Measurements from ENCODE around the gene HSD3B7.
A peak's percentile ranks its signal among the peaks of the same experiment; 100 is the strongest.
"Not testable (repeated sequence)": the region's sequence is repeated elsewhere in the genome, so short reads cannot be mapped to it uniquely, and the experiment has no call there.

HSD3B7 gene

DNA sequence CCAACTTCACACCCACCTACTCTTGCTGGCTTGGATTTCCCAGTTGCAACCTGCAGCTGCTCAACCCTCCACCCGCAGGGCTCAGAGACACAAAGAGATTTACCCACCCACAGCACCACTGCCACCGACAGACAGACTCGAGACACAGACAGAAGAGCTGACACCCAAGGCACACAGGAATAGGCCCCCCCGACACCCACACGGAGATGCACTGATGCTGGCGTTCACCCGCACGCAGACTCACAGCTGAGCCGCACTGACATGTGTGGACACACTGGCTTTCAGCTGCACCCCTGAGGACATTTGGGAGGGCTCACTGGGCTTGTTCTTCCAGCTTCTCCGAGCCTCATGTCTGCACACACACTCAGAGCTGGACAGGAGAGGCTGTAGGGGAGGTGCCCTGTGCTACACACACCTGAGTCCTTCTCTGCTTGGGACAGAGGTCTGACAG, 17.3 kb downstream of the HSD3B7 start:
- DNase-seq: no peak

DNA sequence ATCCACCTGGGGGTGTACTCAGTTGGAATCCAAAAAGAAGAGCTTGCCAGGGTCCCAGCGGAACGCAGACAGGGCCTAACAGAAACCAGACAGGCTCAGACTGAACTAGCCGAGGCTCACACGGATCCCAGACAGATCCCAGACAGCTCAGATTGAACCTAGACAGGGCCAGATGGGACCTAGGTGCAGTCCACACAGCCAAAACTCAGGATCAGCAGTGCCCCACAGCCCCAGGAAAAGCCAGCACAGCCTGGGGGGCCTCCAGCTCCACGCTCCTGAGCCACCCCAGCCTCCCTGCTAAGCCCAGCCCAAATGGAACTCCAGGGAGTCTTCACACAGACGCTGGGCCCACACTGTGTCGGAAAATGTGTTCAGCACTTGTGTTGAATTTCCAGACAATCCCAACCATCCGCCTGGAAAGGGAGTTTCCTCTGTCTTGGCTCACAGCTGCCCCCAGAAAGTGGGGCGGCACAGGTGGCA, 17.9 kb downstream of the HSD3B7 start:
- no peak for DNase-seq

DNA sequence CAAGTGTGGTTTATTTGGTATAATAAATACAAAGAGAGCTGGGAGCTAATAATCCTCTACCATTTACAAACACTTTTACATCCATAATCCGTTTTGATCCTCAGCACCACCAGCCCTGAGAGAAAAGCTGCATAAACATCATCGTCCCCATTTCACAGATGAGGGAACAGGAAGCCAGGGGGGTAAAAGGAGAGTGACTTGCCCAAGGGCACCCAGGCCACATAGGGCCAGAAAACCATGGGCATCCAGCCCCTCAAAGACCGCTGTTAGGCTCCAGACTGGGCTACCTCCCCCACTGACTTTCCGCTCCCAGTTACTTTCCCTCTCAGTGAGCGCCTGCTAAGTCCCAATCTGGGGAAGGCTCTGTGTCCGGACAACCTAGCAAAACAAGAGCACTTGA, 18.7 kb downstream of the HSD3B7 start:
- no peak for DNase-seq

DNA sequence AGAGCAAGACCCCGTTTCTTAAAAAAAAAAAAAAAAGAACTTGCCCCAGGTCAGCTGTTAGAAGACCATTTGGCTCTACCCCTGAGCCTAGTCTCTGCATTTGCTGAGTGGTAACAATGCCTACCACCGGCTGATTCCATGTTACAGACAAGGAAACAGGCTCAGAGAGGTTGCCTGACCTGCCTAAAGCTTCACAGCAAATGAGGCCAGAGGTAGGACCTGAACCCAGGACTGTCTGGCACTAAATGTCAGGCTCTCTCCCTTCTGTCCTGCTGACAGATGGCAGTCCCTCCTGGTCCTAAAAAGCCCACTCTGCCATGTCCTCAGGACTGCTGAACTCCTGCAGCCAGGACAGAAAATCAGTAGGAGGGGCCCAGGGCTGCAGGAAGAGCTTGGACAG, 19.7 kb downstream of the HSD3B7 start:
- DNase-seq: no peak

DNA sequence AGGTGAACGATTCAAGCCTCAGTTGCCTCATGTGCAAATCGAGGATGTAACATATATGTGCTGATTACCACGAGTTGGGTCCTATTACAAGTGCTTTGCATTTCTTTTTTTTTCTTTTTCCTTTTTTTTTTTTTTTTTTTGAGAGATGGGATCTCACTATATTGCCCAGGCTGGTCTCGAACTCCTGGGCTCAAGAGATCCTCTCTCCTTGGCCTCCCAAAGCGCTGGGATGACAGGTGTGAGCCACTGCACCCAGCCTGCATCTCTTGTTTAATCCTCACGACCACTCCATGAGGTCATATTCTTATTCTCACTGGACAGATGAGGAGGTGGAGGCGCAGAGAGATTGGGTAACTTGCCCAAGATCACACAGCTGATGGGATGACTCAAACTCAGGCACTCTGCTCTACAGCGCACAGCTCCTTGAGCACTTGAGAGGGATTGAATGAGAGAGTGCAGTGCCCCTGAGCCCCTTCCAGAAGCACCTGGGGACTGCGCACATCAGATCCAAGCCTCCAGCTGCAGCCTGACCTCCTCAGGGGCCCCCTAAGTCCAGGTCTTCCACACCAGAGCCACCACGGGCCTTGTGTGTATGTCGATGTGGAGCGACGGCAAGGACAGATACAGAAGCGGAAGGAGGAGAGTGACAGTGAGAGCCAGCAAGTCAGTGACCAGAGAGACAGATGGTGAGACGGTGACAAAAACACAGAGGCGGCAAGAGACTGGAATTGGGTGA, 20.5 kb downstream of the HSD3B7 start:
- no peak for DNase-seq

DNA sequence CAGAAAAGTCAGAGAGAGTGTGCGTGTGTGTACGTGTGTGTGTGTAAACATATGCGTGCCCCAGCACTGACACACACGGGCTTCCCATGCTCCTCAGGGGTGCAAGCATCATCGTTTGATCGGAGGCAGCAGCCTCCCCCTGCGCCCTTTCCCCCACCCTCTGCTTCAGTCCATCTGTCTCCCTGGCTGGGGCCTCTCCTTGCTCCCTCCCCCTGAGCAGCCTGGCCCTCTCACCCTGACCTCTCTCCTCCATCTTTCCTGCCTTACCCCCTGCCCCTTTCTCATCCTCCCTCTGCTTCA, 21.0 kb downstream of the HSD3B7 start:
- no peak for DNase-seq

DNA sequence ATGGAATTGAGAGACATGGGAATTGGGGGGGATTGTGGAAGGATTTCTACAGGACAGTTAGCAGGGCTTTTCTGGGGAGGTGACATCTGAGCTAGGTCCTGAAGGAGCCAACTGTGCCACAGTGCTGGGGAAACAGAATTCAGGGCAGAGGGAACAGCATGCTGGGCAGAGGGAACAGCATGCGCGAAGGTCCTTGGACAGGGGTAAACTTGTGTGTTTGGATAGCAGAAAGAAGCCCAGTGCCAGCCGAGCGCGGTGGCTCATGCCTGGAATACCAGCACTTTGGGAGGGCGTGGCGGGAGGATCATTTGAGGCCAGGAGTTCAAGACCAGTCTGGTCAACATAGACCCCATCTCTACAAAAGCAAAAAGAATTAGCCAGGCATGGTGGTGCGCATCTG, 21.6 kb downstream of the HSD3B7 start:
- no peak for DNase-seq

DNA sequence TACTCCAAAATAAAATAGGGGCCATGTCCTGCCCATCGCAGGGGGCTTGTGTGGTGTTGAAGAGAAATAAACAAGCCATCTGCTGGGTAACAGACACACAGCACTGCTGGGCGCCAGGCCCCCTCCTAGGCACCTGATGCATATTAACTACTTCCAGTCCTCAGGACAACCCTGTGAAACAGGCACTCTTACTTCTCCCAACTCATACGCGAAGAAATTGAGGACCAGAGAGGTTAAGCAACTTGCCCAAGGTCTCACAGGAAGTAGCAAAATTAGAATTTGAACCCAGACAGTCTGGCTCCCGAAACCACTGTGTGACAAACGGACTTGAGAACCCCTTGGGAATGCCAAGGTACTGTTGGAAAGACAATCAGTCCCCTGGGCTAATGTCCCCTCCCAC, 22.7 kb downstream of the HSD3B7 start:
- DNase-seq: no peak

DNA sequence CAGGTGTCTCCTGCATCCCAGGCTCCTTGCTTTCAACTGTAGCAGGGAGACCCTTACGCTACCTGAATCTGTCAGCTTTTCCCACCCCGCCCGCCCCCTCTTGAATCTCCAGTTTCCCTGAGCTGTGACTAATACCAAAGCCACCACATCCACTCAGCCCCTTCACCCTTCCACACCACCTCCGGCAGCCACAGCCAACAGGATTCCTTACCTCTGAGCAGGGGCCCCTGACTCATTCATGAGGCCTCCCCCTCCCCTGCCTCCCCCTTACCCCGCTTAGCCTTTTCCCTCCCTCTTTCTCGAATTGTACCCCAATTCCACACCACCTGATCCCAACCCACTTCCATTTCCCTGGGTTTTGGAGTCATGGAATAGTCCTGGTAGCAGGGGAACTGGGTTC, 23.1 kb downstream of the HSD3B7 start:
- DNase-seq: no peak

DNA sequence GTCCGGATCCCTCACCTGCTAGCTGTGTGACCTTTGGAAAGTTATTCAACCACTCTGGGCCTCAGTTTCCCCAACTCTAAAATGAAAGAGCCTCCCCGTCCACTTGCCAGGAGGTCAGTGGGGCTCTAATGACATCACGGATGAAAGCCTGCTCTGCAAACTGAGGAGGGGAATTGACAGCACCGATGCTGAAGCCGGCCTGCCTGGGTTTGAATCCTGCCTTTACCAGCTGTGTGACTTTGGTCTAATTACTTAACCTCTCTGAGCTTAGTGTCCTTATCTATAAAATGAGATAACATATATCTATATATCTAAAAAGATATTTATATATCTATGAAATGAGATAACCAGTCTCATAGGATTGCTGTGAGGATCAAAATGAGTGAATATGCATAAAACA, 23.5 kb downstream of the HSD3B7 start:
- DNase-seq: no peak

DNA sequence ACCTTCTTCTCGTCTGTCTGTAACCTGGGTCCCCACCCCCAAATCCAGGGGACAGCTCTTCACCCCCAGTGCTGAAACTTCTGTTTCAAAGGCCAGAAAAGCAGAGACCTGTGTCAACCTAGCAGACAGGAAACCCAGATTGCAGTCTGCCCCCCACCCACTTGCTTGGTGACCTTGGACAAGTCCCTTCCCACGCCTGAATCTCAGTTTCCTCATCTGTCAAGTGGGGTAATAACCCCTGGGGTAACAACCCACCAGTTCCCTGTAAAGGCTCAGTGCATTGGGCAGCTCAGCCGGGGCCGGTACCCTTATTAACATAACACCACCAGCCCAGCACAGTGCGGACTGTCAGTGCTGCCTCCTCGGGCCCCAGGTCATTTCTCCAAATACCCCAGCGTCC, 24.1 kb downstream of the HSD3B7 start:
- DNase-seq: no peak

DNA sequence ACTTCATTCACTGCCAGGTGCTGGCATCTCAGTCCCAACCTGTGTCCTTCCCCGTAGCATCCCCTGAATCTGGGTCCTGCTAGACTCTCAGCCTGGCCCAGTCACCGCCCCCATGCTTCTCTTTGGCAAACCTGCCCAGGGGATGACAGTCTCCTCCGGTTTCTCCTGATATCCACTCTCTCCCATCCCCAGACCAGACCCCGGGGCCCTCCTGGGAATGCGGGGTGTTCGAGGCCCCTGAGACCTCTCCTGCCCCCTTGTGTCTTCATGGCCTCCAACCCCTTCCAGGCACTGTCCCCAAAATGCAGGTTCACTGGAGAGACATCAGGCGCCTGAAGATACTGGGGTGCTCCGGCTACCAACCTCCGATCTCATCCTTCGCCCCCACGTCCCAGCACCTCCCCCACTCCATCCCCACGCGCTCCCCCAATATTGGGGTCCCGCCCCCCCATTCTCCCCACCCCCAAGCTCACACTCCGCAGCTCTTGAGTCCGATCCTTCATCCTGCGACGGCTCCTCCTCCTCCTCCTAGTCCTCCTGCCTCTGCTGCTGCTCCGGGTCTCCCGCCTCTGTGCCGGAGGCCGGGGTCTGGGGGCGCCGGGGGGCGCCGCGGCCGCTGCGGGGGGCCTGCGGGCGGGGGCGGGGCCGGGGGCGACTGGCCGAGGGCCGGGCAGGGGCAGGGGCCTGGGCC, 25.0 kb downstream of the HSD3B7 start:
- no peak for DNase-seq

DNA sequence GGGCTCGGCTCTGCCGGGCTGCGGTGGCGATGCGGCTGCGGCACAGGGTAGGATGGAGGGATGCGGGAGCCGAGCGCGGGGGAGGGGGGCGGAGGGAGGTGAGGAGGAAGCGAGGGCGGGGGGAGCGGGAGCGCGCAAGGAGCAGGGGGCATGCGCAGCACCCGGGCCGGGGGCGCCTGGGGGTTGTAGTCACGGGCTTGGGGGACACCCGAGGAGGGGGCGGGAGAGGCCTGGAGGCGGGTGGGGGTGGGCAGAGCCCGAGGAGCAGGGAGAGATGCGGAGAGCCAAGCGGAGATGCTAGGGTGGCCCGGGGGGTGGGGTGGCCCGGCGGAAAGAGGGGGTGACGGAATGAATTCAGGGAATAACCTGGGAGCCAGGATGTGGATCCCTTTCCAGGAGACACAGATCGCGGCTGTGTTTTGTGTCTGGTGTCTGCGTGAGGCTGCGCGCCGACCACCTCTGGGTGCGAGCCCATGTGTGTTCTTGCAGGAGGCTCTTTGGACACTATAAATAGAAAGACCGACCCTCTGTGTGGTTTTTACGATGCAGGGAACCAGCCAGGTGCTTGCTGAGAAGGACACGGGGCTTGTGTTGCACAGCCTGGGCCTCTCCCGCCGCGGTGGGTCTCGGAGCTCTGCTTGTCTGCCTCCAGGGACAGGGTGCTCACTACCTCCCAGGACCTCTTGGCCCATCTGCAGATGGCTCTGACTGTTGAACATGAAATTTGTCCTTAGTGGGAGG, 25.7 kb downstream of the HSD3B7 start, which contains the start of gene STX1B:
TSS of gene STX1B (minus strand) at position 54 of the 741 bp plus-strand sequence. CDS start 242 bp downstream, outside the sequence.
- DNase-seq: peak; percentile 54 to 57

DNA sequence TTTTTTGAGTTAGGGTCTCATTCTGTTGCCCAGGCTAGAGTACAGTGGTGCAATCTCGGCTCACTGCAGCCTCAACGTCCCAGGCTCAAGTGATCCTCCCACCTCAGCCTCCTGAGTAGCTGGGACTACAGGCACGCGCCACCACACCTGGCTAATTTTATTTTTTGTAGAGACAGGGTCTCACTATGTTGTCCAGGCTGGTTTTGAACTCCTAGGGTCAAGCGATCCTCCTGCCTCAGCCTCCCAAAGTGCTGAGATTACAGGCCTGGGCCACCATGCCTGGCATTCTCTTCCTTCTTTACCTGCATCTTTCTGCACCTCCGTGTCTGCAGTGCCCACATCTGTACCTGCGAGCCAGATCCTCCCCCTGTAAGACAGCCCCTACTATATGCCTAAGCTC, 26.8 kb downstream of the HSD3B7 start:
- DNase-seq: not testable (repeated sequence)

DNA sequence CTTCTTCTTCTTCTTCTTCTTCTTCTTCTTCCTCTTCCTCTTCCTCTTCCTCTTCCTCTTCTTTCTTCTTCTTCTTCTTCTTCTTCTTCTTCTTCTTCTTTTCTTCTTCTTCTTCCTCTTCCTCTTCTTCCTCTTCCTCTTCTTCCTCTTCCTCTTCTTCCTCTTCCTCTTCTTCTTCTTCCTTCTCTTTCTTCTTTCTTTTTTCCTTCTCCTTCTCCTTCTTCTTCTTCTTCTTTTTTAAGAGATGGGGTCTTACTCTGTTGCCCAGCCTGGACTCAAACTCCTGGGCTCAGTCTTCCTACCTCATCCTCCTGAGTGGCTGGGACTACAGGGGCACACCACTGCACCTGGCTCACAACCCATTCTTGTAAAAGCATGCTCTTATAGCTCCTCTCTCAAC, 28.3 kb downstream of the HSD3B7 start:
- DNase-seq: not testable (repeated sequence)

DNA sequence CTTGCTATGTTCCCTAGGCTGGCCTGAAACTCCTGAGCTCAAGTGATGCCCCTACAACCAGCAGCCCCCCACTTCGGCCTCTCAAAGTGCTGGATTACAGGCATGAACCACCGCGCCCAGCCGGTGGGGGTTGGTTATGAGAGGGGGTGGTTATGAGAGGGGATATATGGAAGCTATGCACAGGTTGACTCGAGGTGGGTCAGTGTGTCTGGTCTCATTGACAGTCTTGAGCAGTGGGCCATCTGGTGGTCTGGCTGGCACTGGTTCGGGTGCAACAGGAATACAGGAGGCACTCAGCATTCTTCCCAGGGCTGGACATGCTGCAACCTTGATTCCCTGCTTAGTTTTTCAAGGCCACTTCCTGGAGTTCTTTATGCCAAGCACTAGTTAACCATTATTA, 31.0 kb downstream of the HSD3B7 start:
- no peak for DNase-seq

DNA sequence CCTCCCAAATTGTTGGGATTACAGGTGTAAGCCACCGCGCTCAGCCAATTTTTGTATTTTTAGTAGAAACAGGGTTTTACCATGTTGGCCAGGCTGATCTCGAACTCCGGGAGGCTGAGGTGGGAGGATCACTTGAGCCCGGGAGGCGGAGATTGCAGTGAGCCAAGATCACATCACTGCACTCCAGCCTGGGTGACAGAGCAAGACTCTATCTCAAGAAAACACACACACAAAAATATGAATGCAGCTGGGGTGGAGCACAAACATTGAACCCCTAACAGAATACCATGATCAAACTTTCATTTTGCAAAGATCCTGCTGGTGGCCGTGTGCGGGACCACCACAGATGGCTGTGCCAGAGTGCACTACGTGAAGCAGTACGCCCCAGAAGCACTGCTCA, 32.7 kb downstream of the HSD3B7 start:
- DNase-seq: not testable (repeated sequence)

DNA sequence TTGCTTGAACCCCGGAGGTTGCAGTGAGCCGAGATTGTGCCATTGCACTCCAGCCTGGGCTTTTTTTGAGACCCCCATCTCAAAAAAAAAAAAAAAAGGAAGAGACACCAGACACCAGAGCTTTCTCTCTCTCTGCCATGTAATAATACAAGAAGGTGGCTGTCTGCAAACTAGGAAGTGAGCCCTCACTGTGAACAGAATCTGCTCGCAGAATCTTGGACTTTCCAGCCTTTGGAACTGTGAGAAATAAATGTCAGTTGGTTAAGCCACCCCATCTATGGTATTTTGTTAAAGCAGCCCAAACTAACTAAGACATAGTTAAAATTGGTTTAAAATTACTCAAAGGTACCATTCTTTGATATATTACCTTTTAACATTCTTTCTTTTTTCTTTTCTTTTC, 35.5 kb downstream of the HSD3B7 start:
- no peak for DNase-seq

DNA sequence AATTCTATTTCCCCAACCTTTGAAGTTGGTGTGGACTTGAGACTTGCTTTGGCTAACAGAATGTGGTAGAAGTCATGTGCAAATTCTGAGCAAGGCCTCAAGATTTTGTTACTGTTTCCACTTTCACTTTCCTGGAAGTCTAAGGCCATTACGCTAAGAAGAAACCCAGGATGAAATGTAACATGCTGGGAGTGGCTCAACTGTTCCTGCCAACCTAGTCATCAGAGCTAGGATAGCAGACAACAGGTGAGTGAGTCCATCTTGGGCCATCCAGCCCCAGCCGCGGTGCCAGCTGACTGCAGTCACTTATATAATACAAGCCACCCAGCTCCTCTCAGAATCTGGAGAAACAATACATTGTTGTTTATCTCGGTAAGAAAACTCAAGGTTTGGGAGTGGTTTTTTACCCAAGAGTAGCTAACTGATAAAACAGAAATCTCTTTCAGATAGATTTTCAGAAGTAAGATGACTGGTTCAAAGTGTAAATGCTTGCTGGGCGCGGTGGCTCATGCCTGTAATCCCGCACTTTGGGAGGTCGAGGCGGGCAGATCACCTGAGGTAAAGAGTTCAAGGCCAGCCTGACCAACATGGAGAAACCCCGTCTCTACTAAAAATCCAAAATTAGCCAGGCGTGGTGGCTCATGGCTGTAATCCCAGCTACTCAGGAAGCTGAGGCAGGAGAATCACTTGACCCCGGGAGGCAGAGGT, 37.7 kb downstream of the HSD3B7 start:
- DNase-seq: no peak

DNA sequence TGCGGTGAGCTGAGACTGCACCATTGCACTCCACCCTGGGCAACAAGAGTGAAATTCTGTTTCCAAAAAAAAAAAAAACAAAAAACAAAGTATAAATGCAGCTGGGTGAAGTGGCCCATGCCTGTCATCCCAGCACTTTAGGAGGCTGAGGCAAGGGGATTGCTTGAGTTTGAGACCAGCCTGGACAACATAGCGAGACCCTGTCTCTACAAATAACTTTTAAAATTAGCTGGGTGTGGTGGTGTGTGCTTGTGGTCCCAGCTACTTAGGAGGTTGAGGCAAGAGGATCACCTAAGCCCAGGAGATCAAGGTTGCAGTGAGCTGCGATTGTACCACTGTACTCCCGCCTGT, 38.2 kb downstream of the HSD3B7 start:
- DNase-seq: no peak

DNA sequence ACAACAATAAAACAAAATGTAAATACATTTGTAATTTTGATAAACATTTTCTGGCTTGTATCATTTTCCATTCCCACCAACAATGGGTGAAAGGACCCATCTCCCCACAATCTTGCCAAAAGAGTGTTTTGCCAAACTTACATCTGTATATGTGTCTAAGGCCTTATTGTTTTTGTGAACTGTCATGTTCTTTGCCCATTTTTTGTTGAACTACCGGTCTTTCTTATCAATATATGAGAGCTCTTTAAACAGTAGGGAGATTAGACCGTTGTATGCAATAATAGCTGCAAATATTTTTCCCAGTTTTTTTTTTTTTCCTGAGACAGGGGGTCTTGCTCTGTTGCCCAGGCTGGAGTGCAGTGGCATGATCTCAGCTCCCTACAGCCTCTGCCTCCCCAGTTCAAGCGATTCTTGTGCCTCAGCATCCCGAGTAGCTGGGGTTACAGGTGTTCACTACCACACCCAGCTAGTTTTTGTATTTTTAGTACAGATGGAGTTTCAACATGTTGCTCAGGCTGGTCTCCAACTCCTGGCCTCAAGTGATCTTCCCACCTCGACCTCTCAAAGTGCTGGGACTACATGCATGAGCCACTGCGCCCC, 38.7 kb downstream of the HSD3B7 start:
- no peak for DNase-seq

DNA sequence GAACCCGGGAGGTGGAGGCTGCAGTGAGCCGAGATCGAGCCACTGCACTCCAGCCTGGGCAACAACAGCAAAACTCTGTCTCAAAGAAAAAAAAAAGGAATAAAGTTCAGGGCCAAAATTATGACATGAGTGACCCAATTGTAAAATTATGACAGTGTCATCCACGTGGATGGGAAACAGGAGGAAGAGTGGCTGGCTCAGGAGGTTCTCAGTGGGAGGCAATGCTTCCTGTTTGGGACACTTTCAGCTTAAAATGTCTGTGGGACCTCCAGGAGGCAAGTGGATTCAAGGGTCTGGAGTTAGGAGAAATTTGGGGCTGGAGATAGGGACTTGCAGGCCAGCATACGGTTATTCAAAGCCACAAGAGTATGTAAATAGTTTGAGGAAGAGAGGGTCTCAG, 40.3 kb downstream of the HSD3B7 start:
- DNase-seq: no peak

DNA sequence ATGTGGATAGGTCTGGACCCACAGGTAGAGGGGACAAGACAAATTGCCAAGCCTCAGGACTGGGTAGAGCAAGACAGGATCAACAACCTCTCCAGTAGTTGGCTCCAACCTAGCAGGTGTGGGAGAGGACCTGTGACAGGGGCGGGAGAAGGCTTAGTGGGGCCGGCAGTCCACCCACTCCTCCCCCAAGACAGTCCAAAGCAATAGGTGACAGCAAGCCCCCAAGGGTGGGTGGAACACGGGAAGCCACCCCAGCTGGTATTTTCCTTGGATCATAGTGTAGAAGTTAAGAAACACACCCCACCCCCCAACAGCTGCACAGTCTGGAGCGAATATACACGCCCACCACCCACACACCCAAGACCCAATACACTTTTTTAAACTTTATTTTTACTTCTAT, 44.3 kb downstream of the HSD3B7 start:
- no peak for DNase-seq
